GM23248 (cell line): Measurements from ENCODE around the gene R3HCC1L.

Source experiments
- EZH2 ChIP-seq: fragments of 200-600 bp; sonication (generic); IDR thresholded peaks from 2 replicates; pipeline ENCODE4 v1.6.1; 2018; ENCODE audit warnings: antibody characterized with exemption, mild to moderate bottlenecking; ENCODE audit not compliant: insufficient read depth, poor library complexity, severe bottlenecking
- EZH2phosphoT487 ChIP-seq: fragments of 200-600 bp; sonication (generic); IDR thresholded peaks from 2 replicates; pipeline ENCODE4 v1.6.1; 2018; ENCODE audit warnings: antibody characterized with exemption, moderate library complexity, mild to moderate bottlenecking, low read depth; ENCODE audit not compliant: insufficient read depth

GRCh38 chr10:98101366-98101765 lies 33.1 kb upstream of the R3HCC1L start:
- TF ChIP-seq EZH2 (no peak), EZH2phosphoT487 (no peak)
